GM21529 (cell line): ENCODE measurements around the gene PDCD2L.
A peak's percentile ranks its signal among the peaks of the same experiment; 100 is the strongest.
"Not testable (repeated sequence)": the region's sequence is repeated elsewhere in the genome, so short reads cannot be mapped to it uniquely, and the experiment has no call there.

Experiments used
- ATAC-seq: cut with Tn5 transposase; IDR thresholded peaks from one replicate; pipeline ENCODE4 v1.9.1; 2021; ENCODE audit not compliant: unreplicated experiment

Gene PDCD2L

DNA sequence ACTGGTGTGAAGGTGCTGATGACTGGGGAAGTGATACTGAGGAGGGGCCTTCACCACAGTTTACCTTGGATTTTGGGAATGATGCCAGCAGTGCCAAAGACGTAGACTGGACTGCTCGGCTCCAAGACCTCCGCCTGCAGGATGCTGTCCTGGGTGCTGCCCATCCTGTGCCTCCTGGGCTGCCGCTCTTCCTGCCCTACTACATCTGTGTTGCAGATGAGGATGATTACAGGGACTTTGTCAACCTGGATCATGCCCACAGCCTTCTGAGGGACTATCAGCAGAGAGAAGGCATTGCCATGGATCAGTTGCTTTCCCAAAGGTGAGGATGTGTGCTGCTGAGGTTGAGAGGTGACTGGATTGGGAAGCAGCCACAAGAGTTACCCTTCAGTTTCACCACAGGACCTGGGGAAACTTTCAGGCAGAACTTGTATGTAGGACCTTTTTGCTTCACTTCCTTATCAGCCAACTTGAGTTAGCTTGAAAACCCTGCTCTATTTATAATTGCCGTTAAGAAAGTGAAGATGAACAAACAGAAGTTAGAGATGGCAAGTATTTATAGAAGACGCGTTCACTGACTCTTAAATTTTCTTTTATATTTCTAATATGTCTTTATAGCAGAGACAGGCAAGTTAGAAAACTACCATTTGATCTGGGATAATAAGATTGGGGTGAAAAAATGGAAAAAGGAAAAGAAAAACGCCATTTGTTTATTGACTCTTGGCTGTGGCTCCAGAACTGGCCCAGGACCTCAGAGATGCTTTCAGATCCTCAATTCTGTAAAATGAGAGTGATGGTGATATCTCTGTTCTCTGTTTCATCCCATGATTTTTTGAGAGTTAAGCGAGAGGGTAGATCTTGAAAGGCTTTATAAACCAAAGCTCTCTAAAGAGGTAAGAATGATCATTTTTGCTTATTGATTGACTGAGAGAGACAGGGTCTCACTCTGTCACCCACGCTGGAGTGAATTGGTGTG is 5.3 kb downstream of the PDCD2L start:
- peak; percentile 68 for ATAC-seq

DNA sequence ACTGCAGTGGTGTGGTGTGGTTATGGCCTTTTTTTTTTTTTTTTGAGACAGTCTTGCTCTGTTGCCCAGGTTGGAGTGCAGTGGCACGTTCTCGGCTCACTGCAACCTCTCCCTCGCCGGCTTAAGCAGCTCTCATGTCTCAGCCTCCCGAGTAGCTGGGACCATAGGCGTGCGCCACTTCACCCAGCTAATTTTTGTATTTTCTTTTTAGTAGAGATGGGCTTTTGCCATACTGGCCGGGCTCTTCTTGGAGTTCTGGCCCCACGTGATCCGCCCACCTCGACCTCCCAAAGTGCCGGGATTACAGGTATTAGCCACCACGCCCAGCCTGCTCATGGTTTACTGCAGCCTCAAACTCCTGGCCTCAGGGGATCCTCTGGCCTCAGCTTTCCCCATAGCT is 7.0 kb downstream of the PDCD2L start:
- no peak for ATAC-seq

DNA sequence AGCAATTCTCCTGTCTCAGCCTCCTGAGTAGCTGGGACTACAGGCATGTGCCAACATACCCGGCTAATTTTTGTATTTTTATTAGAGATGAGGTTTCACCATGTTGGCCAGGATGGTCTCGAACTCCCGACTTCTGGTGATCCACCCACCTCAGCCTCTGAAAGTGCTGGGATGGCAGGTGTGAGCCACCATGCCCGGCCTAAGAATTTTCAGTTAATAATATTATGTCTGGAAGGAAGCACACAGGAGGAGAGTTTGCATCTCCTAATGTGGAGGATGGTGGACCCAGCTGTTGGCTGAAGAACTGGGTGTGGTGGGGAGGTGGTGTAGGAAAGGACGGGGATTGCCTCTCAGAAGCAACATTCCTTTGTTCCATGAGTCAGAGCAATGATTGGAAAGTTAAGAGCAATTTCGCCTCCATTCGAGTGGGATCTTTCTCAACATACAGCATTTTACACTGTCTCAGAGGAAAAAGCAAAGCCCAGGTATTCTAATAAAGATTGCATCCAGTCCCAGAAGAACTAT is 11.9 kb downstream of the PDCD2L start:
- ATAC-seq = no peak

DNA sequence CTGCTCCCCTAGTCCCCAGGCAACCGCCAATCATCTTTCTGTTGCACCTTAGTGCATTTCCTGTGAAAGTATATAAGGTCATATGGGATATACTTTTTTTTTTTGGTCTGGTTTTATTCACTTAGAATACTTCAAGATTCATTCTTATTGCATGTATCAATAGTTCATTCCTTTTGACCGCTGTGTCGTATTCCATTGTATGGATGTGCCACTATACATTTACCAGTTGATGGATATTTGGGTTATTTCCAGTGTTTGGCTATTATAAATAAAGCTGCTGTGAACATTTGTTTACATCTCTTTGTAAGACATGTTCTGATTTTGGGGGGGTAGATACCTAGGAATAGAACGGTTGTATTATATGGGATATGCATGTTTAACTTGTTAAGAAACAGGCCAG is 14.1 kb downstream of the PDCD2L start:
- ATAC-seq = no peak

DNA sequence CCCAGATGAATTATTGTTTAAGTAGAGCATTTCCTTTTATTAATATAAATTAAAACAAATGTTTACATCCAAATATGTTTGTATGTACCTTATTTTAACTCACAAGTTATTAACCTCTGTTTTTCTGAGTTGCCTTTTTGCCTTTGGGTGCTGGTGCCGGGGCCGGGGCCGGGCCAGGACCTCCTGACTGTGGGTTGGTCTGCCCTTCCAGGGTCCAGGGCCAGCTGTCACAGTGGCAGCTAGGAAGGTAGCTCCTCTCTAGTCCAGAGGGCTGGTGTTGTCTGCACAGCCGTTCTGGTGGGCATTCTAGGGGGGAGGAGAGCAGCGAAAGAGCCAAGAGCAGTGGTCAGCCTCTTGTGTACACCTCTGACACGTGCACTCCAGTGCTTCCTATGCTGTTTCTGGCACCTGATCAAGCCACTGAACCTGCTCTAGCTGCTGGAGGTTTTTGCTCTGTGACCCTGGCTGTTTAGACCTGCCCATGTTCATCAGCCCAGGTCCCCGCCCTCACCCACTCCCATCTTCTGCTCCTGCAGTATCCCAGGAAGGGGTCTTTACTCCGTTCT is 22.0 kb downstream of the PDCD2L start:
- ATAC-seq = no peak

DNA sequence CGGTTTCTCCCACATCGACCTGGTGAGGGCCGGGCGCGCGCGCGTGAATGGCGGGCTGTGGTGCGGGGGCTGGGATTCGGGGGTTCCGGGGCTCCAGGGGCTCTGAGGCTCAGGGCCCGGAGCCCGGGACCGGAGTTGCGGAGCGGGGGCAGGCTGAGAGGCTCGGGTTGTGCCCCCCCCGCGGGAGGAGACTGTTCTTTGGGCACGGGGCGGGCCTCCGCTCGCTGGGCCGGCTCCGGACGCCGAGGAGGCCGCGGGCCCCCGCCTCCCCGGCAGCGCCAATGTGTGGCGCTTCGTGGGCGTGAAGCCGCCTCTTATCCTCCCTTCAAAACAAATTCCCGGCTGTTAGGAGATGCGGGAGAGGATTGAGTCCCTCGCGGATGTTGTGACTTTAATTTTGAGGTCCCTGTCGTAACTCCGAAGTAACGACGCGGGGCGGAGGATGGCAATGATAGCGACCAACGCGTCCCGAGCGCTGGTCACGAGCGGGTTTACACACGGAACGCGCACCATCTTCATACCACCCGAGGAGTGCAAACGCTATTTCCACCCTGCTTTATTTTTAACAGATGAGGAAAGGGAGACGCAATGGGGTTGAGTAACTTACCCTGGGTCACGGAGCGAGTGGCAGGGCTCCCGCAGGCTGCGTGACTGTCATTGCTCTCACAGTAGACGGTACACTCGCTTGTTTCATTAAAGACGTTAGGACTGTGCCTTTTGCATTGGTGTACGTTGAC is 24.5 kb downstream of the PDCD2L start:
- peak; percentile 49 for ATAC-seq

DNA sequence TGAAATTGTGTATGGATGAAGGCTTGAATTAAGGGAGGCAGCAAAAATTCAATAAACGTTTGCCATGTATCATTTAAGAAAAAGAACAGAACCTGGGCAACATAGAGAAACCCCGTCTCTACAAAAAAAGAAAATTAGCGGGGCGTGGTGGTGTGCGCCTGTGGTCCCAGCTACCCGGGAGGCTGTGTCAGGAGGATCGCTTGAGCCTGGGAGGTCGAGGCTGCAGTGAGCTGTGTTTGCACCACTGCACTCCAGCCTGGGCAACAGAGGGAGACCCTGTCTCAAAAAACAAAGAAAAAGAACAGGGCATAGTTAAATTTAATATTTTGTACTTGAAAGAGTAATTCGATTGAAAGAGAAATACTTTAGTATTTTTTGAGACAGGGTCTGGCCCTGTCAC is 25.4 kb downstream of the PDCD2L start:
- no peak for ATAC-seq

DNA sequence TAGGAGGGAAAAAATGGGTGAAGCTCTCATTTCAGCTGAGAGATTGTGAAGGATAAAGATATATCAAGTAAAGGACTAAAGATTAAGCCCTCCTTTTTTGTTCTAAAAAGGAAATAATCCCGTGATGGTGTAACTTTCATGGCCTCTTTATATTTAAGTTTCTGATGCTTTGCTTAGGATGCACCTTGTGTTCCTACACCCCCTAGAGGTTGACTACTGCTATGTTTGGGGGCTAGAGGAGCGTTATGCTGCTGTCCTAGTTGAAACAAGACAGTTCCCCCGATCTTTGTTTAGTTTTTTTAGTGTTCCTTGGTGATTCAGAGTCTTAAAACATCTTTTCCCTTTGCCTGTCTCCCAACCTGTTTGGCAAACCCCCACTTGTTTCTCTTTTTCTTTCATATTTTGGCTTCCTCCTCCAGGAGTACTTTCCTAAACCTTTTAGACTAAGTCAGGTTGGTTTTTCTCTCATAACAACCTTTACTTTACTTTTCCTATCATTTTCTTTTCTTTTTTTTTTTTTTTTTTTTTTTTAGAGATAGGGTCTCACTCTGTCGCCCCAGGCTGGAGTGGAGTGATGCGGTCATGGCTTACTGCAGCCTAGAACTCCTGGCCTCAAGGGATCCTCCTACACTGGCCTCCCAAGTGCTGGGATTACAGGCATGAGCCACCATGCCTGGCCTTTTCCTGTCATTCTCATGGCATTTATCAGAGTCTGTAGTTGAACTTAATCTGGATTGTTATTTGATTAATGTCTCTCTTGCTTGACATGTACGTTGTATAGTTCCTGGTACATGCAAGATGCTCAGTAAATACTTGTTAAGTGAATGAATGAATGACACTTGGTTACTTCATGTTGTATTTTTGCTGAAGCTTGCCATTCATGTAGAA is 26.8 kb downstream of the PDCD2L start:
- ATAC-seq = no peak

DNA sequence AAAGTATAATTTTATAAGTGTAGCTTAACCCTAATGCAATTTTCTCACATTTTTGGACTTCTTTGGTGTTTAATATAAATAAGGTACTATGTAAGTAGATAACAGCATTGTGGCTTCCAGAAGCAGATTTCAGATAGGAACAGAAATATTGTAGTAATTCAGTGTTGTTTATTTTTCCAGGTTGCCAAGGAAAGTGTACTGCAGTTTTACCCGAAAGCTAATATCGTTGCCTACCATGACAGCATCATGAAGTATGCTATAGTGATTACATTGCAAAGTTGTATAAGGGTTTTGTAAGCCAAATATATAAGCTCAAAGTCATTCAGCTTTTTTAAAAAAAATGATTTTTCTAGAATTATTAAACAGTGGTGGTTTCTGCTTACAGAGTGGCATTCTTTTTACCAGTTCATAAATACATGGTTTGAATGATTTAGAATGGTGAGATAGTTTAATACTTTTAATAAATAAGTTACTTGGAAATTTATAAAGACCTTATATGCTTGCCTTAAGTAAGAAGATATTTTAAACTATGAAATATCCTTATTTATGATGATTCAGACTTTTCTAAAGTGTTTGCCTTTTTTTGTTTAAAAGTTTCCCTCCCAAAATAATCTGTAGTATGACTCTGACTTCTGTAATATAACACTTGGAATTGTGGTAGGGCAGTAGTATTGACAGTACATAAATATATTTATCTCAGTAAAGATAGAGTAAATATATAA is 27.6 kb downstream of the PDCD2L start:
- no peak for ATAC-seq

DNA sequence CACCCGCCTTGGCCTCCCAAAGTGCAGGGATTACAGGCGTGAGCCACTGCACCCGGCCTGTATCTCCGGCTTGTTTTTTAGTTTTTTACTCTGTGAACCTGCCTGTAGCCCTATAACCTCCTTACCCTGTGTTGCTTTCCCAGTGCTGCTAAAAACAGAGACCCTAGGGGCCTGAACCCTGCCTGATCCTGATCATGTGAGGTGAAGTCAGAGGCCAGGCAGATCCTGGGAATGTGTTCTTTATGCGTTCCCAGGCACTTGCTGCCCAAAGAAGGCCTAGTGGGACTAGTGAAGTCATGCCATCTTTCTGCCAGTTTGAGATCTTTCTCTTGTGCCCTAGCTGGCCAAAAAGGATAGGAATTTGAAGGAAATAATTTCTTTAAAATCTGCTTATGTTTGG is 28.6 kb downstream of the PDCD2L start:
- ATAC-seq = no peak

DNA sequence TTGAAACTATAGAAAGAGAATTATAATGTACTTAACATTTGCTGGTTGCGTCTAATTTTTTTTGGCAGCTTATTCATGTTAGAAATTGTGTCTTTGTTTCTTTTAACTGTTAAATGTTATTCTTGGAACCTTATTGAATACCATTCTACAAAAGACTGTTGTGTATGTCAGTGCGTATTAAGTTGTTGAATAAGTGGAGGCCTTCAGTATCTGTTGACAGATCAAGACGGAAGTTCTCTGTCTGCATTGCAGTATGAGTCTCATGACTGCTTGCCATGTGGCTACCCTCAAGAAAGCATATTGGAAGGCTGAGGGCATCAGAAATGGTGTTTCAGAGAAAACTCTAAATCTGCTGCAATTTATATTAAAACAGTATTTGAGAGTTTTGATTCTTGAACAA is 32.5 kb downstream of the PDCD2L start:
- no peak for ATAC-seq

DNA sequence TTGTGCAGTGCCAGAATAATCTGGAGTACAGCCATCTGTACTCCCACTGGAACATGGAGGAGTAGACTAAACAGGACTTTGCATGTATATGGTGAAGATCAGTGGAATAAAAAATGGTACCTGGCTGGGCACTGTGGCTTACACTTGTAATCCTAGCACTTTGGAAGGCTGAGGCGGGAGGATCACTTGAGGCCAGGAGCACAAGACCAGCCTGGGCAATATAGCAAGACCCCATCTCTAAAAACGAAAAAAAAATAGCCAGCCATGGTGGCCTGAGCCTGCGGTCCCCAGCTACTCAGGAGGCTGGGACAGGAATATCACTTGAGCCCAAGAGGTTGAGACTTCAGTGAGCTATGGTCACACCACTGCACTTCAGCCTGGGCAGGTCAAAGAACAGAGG is 44.0 kb downstream of the PDCD2L start:
- ATAC-seq = no peak

DNA sequence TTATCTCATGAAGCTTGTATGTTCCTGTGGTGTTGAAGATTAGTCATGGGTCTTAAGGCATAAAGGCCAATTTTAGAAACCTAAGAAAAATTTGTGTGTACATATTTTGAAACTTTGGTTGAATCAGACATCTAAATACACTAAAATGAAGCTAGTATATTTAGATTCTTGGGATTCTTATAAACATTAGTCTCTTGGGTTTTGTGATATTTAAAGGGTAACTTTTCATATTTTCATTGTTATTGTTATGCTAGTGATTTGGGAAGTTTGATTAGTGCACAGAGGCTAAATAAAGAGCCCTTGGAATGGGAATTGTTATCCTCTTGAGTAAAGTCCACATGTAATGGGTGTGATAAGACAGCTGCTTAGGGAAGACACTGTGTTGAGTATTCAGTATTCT is 48.5 kb downstream of the PDCD2L start:
- ATAC-seq = no peak

DNA sequence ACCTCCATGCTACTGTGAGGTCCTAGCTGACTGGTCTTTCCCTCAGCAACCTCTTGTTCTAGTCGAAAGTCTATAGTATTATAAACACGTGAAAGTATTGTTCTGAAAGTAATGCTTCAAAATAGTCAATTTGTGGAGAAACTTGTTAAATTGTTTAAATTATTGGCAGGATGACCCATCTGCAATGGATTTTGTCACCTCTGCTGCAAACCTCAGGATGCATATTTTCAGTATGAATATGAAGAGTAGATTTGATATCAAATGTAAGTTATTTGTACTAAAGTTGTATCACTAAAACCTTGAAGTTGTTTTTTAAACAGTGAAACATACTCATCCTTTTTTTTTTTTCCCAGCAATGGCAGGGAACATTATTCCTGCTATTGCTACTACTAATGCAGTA is 49.9 kb downstream of the PDCD2L start:
- ATAC-seq = no peak

DNA sequence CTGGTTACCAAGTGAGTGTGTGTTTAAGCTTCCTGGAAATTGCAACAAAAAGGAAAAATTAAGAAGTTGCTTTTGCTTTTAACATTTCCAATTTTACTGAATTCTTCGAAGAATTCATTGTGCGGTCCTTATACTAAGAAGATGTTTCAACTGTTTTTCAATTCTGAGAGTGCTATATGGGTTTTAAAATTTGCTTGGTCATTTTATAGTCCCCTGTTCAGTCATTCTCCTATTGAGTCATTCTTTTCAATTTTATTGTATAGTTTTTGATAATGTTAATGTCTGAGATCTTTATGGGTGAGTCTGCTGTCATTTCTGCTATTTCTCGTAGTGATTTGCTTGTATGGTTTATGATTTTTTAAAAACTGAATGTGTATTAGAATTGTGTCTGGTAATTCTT is 50.5 kb downstream of the PDCD2L start:
- ATAC-seq = no peak

DNA sequence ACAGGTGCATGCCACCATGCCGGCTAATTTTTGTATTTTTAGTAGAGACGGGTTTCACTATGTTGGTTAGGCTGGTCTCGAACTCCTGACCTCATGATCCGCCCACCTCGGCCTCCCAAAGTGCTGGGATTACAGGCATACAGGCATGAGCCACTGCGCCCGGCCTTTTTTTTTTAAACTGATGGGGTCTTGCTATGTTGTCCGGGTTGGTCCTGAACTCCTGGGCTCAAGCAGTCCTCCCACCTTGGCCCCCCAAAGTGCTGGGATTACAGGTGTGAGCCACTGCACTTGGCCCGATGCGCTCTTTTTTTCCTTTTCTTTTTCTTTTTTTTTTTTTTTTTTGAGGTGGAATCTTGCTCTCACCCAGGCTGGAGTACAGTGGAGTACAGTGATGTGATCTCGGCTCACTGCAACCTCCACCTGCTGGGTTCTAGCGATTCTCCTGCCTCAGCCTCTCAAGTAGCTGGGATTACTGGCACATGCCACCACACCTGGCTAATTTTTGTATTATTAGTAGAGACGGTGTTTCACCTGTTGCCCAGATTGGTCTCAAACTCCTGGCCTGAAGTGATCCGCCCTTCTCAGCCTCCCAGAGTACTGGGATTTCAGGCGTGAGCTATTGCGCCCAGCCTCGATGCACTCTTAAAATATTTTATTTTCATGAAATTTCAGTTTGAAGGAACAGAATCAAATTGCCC is 51.7 kb downstream of the PDCD2L start:
- ATAC-seq = not testable (repeated sequence)

DNA sequence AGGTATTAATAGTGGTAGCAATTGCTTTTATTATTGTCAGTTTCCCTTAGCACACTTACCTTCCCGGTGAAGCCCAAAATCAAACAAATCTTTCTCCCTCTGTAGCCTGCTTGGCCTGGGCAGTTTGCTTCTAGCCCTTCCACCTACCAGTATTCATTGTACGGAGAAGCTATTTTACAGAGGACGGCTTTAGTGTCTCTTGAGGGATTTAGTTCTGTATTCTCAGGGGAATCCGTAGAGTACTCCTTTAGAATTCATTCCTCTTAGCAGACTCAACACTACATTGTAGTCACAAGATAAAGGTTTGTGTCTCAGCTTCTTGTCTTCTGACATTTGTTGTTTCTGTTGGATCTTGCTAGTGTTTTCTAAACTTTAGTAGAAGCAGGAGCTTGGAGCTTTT is 53.2 kb downstream of the PDCD2L start:
- ATAC-seq = no peak

DNA sequence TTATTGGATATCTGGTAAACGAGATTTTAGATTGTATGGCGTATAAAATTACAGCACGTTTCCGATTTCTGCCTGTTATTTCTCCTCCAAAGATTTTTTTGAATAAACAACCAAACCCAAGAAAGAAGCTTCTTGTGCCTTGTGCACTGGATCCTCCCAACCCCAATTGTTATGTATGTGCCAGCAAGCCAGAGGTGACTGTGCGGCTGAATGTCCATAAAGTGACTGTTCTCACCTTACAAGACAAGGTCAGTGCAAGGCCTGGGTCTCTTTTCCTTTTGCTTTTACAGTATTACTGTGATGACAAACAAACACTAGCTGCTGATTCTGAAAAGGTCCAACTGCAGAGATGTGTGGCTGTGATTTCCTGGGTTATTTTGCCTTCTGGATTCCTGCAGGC is 54.5 kb downstream of the PDCD2L start:
- no peak for ATAC-seq

DNA sequence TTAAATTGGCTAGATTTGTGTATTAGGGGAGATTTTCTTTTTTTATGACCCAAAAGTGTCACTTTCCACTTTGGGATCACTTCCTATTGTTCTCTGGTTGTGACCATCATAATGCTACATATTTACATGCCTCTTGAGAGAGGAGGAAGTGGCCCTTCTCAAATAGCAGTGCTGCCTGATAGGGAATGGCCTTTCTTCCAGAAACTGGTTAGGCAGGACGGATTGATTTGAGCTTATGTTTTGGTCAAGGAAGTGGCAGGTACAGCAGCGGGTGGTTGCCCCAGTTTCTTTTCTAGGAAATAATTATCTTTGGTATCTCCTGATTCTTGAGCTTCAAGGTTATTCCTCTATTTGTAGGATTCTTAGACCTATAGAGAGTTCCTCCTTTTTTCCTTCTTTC is 55.4 kb downstream of the PDCD2L start:
- no peak for ATAC-seq
